Activated CD4-positive, alpha-beta T cell treated with anti-CD3 and anti-CD28 coated beads for 24 hours (primary cell): Measurements from ENCODE around the gene SMC5.
"Not testable (repeated sequence)": the region's sequence is repeated elsewhere in the genome, so short reads cannot be mapped to it uniquely, and the experiment has no call there.

ENCODE experiments used
- DNase-seq, 2 donors: peaks; one replicate each; pipeline ENCODE4 v3.0.0-alpha.2; 2020; ENCODE audit warnings: low read depth in 2 of 2

The SMC5 gene

GRCh38 chr9:70258692-70259511 is at the start of gene SMC5:
TSS of gene SMC5 (plus strand) at chr9:70258978. CDS start at chr9:70259079, 101 bp downstream.
- DNase-seq: peak; percentile 73 to 76

DNA sequence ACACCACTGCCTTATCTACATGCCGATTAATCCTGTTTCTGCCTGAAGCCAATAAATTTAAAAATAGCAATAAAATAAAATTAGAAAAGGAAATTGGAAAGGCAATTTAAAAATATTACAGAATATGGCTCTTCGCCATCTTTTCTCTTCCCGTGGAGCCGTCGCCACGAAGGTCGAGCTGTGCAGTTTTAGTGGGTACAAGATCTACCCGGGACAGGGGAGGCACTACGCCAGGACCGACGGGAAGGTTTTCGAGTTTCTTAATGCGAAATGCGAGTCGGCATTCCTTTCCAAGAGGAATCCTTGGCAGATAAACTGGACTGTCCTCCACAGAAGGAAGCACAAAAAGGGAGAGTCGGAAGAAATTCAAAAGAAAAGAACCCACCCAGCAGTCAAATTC is 41.7 kb upstream of the SMC5 start:
- no peak for DNase-seq

GRCh38 chr9:70218767-70219166 is 40.0 kb upstream of the SMC5 start:
- no peak for DNase-seq

DNA sequence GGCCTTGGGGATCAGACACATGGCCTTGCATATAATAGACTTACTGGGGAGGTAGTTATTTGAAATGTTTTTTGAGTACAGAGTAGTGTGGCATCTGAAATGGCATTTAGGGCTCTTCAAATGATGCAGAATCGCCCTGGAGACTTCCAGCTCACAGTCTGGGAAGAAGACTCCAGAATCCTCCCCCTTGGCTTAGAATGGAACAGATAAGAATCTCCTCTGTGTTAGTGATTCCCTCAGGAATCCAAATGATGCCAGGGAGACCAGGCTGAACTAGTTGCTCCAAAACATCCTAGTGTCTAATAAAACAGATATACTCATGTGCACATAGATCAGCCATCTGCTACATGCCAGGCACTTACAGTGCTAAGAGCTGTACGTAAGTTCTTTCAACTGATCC is 38.6 kb upstream of the SMC5 start:
- no peak for DNase-seq

DNA sequence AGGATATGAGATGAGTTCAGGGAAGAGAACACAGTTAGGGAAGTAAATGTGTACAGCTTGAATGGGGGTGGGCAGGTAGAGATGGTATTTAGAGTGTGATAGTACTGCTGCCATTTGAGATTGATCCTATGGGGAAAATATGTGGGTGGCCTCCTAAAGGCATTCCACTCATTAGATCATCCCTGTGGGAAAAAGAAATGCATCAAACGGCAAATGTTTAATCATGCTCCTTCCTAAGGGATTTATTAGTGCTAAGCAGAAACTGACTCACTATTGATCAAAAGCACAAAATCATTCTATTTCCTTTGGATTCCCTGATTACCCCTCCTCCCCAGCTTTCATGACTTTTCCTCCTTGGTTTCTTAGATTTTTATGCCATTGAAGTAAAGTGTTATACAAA is 36.4 kb upstream of the SMC5 start:
- DNase-seq: no peak

DNA sequence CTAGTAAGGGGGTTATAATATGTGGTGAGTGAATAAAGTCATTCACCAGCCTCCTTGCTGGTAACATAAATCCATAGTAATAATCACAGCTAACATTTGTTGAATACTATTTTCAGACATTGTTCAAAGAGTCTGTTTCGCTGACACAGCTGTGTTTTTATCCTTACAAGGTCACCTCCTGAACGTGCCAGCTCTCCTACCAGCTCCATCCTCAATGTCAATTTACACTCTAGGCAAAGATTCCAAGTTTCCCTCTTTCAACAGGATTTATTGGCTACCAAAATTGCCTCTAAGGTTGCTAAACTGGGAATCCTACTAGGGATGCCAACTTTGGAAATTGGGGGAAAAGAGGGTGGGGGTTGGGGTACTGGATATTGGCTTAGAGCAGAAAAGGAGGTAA is 30.7 kb upstream of the SMC5 start:
- DNase-seq: no peak

GRCh38 chr9:70228611-70229010 is 30.2 kb upstream of the SMC5 start:
- no peak for DNase-seq

- DNase-seq: no peak
These were observed 29.8 kb upstream of the SMC5 start for GRCh38 chr9:70229026-70229425.

DNA sequence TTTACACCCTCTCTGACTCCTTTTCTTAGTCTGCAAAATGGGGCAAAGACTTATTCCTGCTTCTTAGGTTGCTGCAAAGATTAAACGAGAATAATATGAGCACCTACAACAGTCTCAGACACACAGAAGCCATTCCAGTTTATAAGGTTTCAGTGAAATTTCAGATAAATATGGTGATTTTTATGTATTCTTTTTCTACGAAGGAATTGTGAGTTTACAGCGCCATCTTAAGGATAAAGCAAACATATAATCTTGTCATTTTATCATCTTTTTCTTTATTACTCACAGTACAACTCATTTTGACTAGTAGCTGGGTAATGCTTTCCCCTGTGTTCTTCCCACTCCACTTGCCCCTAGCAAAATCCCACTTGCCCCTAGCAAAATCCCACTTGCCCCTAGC is 29.2 kb upstream of the SMC5 start:
- no peak for DNase-seq

- DNase-seq: no peak
These were observed 26.3 kb upstream of the SMC5 start for GRCh38 chr9:70232476-70232875.

GRCh38 chr9:70234208-70234607 is 24.6 kb upstream of the SMC5 start:
- DNase-seq: not testable (repeated sequence)

GRCh38 chr9:70245952-70246351 is 12.8 kb upstream of the SMC5 start:
- not testable (repeated sequence) for DNase-seq

- DNase-seq: no peak
These were observed 8.6 kb upstream of the SMC5 start for GRCh38 chr9:70250221-70250620.

DNA sequence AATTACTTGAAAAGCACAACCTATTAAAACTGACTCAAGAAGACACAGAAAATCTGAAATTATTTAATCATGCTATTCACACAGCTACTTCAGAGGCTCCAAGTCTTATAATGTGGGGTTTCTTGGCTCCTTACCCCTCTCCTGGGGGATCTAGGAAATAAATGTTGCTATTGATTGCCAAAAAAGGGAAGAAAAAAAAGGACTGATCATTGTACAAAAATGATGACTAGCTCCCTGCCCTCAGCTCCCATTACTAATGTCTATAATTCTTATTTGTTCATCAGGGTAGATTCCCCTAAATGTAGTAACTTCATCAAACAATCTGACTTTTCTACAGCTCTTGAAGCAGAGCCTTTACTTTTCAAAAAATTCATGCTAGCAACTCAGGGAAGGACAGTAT is 3.3 kb upstream of the SMC5 start:
- DNase-seq: no peak

DNA sequence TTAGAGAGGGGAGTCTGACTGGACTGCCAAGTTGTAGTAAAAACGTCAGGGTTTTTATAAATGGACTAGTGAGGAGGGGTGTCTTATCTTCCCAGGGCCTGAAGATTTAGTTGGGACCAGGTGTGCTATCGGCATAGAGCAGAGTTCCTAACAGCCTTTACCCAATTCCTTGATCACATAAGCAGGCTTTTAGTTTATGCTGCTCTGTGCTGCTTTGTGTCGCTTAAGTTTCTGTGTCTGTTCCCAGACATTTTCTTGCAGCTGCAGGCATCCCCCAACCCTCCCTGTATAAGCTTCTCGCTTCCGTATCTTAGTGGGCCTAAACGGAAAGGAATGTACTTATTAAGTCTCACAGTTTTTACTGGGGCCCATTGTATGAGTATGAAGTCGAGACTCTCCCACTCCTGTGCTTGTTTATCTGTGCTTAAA is 2.6 kb upstream of the SMC5 start:
- DNase-seq: no peak

DNA sequence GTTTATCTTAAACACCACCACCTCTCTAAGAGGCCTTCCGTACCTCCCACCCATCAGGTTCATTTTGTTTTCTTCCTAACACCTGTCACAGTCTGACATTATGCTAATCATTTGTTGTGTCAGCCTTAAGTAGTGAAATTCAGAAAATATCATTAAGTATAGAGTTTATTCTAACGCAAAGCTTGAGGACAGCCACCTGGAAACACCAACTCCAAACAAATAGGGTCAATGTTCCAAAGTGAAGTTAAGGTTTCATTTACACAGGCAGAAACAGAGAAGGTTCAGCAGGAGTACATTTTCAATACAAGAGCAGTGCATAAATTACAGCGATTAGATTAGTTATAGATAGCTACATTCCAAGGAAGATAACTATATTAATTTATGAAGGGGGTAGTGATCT is 1.3 kb upstream of the SMC5 start:
- DNase-seq: no peak

DNA sequence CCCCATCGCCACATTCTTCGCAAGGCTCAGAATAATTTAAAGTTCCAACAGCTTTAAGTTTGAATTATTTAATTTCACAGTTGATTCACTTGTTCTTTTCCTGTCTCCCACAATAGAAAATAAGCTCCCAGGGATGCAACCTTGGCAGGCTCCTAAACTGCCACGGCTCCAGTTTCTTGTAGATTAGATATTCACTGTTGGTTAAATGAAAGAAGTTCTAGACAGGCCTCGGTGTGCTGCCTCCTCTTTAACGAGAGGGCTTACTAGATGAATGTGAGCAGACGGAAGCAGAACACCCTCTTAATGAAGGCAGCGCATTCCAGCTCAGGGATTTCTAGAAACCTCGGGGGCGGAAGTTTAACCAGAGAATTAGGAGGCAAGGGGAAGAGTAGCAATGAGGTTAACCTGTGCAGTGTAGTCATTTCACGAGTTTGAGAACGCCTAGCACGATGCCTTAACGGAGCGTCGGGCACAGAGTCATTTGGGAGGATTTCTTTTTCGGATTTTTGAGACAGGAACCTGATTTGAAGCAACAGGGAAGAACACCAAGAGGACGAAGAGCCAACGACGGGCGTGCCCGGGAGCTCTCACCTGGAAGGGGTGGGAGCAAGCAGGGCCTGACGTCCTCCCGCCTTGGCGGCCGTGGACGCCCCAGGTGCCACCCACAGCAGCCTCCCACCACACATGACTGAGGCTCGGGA is 637 bp upstream of the SMC5 start:
- peak; percentile 4 to 12 for DNase-seq

DNA sequence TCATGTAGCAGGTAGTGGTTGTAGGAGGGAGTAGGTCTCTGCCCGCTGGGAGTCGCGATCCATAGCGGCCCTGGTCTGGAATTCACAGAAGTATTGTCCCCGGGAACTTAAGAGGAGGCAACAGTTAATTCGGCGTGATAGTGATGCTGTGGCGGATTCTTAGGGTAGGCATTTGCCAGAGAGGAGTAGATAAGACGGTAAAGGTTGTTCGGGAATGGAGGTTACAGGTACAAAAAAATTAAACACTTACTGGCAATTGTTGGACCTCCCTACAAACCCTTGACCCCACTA is 679 bp downstream of the SMC5 start:
- no peak for DNase-seq

- DNase-seq: no peak
These were observed 1.2 kb downstream of the SMC5 start for GRCh38 chr9:70260007-70260443.

- no peak for DNase-seq
These were observed 1.8 kb downstream of the SMC5 start for GRCh38 chr9:70260606-70261005.

DNA sequence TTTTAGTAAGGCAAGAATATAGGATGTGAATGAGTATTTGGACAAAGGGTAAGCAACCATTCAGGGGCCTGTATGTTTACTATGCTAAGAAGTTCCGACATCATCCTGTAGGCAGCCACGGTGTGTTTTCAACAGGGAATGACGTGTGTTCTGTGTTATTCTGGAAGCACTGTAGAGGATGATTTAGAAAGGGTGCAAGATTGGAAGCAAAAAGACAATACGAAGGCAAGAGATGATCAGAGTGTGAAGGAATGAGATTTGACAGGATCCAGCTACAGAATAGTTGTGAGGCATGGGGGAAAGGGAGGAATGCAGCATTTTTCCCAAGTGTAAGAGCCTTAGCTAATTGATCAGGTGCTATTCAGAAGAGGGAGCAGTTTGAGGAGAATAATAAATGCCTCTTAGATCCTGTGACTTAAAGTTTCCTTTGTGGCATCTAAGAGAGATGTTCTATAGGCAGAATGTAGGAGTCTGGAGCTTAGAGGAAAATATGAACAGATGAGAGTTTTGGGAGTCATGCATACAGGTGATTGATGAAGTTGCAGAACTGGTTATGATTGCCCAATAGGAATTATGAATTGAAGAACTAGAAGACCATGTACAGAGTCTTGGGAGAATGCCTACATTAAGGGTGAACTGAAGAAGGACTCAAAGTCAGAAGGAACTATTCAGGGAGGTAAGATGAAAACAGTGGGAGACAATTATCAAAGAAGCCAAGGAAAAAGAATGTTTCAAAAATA is 2.5 kb downstream of the SMC5 start:
- DNase-seq: no peak

DNA sequence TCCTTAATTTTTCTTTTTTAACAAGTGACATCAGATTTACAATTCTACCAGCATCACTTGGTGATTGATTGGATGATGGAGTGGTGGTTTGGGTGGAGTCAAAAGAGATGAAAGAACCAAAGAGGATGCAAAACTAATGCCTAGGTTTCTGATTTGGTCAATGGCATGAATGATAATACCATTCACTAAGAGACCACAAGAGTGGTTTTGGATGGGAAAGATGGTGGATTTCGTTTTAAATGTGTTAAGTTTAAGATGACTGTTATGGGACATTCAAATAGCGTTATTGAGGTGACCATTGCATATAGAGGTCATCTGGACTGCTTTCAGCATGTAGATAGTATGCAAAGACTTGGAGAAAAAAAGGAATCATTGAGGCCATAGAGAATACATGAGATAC is 3.6 kb downstream of the SMC5 start:
- DNase-seq: no peak

DNA sequence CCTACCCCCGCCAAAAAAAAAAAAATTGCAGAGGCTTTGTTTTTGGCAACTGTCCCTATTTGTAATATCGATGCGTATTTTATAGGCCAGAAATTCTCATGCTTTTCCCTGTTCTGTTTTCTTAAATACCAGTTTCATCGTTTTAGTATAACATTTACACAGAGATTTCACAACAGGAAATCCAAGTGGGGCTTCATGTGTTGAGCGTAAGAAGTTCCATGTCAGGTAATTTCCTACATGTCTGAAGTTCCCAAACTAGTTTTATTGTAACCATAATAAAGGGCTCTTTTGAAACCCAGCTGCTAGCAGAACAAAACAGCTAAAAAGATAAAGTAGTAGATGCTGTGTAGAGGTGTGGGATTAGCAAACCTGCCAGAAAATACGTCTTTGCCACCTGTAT is 4.2 kb downstream of the SMC5 start:
- no peak for DNase-seq
